ENCODE results near the gene WDR44.

The WDR44 gene

DNA sequence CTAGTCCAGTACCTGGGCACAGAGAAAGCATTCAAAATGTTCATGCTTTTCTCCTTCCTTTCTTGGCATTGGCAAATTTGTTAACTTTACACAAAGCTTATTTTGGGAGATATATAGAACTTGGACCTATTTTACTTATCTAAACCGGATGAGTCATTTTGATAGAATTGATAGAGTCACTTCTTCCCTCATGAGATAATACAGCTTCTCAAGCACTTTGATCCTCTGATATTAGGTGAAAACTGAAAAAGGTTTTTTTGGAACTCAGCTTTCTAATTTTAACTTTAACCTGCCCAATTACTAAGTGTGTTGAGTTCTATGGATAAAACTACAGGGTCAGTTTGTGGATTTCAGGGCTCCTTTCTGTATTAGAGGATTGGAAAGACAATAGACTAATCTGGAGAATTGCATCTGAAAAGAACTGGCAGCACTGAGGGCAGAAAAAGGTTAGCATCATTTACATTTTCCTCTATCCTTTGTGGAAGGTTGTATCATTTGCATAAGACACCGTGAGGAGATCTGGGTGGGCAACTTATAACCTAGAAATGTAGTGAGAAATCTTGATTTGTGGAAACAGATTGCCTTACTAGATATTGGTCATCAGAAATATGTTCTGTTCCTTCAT lies 2.4 kb downstream of the WDR44 start:
- H3K4me1 Mint-ChIP-seq, result peaks cover 40% of the 10 kb centered on the region
- peak overlapping the region; percentile 100 for H3K4me3 Mint-ChIP-seq
- peaks cover 11% of the 10 kb centered on the region for H3K36me3 Mint-ChIP-seq (ENCODE audit: insufficient read depth)
- H3K27ac Mint-ChIP-seq (ENCODE audit: low read depth), result no peak overlapping the region
- no peaks in the 10 kb centered on the region for H3K9me3 Mint-ChIP-seq
- H3K27me3 Mint-ChIP-seq, result no peaks in the 10 kb centered on the region
- DNase-seq (ENCODE audit: low spot score in 2 of 2) (no peak), ATAC-seq (replicated peaks; ENCODE audit: extremely low read depth, poor library complexity, severe bottlenecking) (no peak)

DNA sequence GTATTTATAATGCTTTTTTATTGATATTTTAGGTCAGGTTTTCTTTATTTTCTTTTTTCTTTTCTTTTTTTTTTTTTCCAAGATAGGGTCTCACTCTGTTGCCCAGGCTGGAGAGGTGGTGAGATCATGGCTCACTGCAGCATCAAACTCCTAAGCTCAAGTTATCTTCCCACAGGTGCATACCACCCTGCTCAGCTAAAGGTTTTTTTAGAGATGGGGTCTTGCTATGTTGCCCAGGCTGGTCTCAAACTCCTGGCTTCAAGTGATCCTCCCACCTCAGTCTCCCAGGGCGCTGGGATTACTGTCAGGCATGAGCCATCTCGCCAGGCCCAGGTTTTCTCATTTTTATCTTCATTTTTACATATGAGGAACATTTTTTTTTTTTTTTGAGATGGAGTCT lies 3.3 kb downstream of the WDR44 start:
- peak overlapping the region; percentile 100 for H3K4me3 Mint-ChIP-seq
- DNase-seq (ENCODE audit: low spot score in 2 of 2) (no peak), ATAC-seq (replicated peaks; ENCODE audit: extremely low read depth, poor library complexity, severe bottlenecking) (no peak)
- no peak overlapping the region for H3K27ac Mint-ChIP-seq (ENCODE audit: low read depth)
- H3K36me3 Mint-ChIP-seq (ENCODE audit: insufficient read depth), result peaks cover 11% of the 10 kb centered on the region
- H3K27me3 Mint-ChIP-seq, result no peaks in the 10 kb centered on the region
- no peaks in the 10 kb centered on the region for H3K9me3 Mint-ChIP-seq
- peaks cover 41% of the 10 kb centered on the region for H3K4me1 Mint-ChIP-seq

GRCh38 chrX:118350221-118350620 lies 4.3 kb downstream of the WDR44 start:
- no peaks in the 10 kb centered on the region for H3K27me3 Mint-ChIP-seq
- H3K4me1 Mint-ChIP-seq, result peaks cover 48% of the 10 kb centered on the region
- ATAC-seq (replicated peaks; ENCODE audit: extremely low read depth, poor library complexity, severe bottlenecking) (no peak), DNase-seq (ENCODE audit: low spot score in 2 of 2) (no peak)
- H3K36me3 Mint-ChIP-seq (ENCODE audit: insufficient read depth), result peaks cover 11% of the 10 kb centered on the region
- H3K4me3 Mint-ChIP-seq, result no peak overlapping the region
- peak overlapping the region; percentile 32 for H3K27ac Mint-ChIP-seq (ENCODE audit: low read depth)
- H3K9me3 Mint-ChIP-seq, result no peaks in the 10 kb centered on the region

- H3K36me3 Mint-ChIP-seq (ENCODE audit: insufficient read depth), result peaks cover 10% of the 10 kb centered on the region
- H3K4me3 Mint-ChIP-seq, result no peak overlapping the region
- ATAC-seq (replicated peaks; ENCODE audit: extremely low read depth, poor library complexity, severe bottlenecking) (no peak), DNase-seq (ENCODE audit: low spot score in 2 of 2) (no peak)
- H3K9me3 Mint-ChIP-seq, result no peaks in the 10 kb centered on the region
- H3K4me1 Mint-ChIP-seq, result peaks cover 53% of the 10 kb centered on the region
- peak overlapping the region; percentile 32 for H3K27ac Mint-ChIP-seq (ENCODE audit: low read depth)
- no peaks in the 10 kb centered on the region for H3K27me3 Mint-ChIP-seq
Observed at GRCh38 chrX:118350706-118351105, 4.8 kb downstream of the WDR44 start.

DNA sequence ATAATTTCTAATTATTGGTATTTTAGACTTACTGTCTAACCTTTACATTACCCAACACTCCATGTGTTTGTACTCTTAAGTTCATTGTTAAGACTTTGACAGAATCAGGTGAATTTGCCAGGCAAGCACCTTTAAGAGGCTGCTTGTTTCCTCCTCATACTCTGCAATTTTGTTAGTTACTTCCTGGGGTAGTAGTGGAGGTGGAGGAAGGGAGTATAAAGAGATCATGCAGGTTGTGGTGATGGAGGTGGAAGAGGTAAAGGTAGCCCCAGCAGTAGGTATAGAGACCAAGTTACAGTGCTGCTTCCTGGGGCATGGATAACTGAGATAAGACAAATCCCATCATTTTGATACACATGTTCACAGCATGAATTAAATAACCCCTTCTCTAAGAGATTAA lies 6.7 kb downstream of the WDR44 start:
- Mint-ChIP-seq H3K4me3 (no peak overlapping the region), H3K9me3 (no peaks in the 10 kb centered on the region), H3K4me1 (peaks cover 44% of the 10 kb centered on the region), H3K27me3 (no peaks in the 10 kb centered on the region), H3K27ac (ENCODE audit: low read depth) (peak overlapping the region; percentile 76), H3K36me3 (ENCODE audit: insufficient read depth) (peaks cover 2% of the 10 kb centered on the region)
- ATAC-seq (replicated peaks; ENCODE audit: extremely low read depth, poor library complexity, severe bottlenecking) (peak; percentile 29), DNase-seq (ENCODE audit: low spot score in 2 of 2) (no peak)

- H3K36me3 Mint-ChIP-seq (ENCODE audit: insufficient read depth), result peaks cover 2% of the 10 kb centered on the region
- no peaks in the 10 kb centered on the region for H3K9me3 Mint-ChIP-seq
- no peak for DNase-seq (ENCODE audit: low spot score in 2 of 2)
- H3K27ac Mint-ChIP-seq (ENCODE audit: low read depth), result peak overlapping the region; percentile 76
- H3K4me3 Mint-ChIP-seq, result no peak overlapping the region
- peak; percentile 63 for ATAC-seq (replicated peaks; ENCODE audit: extremely low read depth, poor library complexity, severe bottlenecking)
- H3K27me3 Mint-ChIP-seq, result no peaks in the 10 kb centered on the region
- H3K4me1 Mint-ChIP-seq, result peaks cover 38% of the 10 kb centered on the region
Observed at GRCh38 chrX:118353081-118353850, 7.4 kb downstream of the WDR44 start.

DNA sequence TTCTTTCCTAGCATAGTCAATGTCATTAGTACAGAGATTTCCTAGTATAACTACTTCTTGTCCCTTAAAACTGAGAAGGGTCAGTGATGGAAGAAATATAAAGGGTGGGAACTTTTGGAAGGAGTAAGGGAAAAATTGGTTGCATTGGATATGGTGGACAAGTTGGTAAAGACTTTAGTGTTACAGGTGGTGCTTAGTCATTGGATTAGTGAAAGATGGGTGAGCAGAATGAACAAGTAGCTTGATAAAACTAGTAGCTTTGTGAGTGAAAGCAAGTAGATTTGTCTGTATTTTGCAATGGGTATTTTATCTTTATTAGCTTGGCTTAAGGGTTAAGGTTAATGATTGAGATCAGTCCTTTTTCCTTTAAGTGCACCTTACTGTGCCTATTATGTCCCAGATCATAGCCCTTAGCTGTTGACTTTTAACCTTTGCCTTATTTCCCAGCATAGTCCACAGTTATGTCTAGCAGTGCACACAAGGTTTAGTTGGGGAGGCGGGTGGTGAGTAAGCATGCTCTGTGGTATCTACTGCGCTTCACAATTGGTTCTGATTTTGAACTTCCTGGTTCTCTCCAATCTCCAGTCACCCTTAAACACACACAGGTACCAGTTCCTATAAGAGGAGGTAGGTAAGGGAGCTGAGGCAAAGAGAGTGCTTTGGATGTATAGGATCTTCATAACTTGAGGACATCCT lies 9.5 kb downstream of the WDR44 start:
- ATAC-seq (replicated peaks; ENCODE audit: extremely low read depth, poor library complexity, severe bottlenecking) (no peak), DNase-seq (ENCODE audit: low spot score in 2 of 2) (no peak)
- Mint-ChIP-seq H3K27ac (ENCODE audit: low read depth) (no peak overlapping the region), H3K4me1 (peaks cover 27% of the 10 kb centered on the region), H3K4me3 (no peak overlapping the region), H3K9me3 (no peaks in the 10 kb centered on the region), H3K36me3 (ENCODE audit: insufficient read depth) (peaks cover 4% of the 10 kb centered on the region), H3K27me3 (no peaks in the 10 kb centered on the region)

GRCh38 chrX:118356154-118356701 lies 10.3 kb downstream of the WDR44 start:
- Mint-ChIP-seq H3K27ac (ENCODE audit: low read depth) (no peak overlapping the region), H3K27me3 (no peaks in the 10 kb centered on the region), H3K36me3 (ENCODE audit: insufficient read depth) (peaks cover 4% of the 10 kb centered on the region), H3K4me1 (peaks cover 24% of the 10 kb centered on the region), H3K9me3 (no peaks in the 10 kb centered on the region), H3K4me3 (no peak overlapping the region)
- no peak for ATAC-seq (replicated peaks; ENCODE audit: extremely low read depth, poor library complexity, severe bottlenecking)
- no peak for DNase-seq (ENCODE audit: low spot score in 2 of 2)

- Mint-ChIP-seq H3K4me3 (no peak overlapping the region), H3K27me3 (no peaks in the 10 kb centered on the region), H3K36me3 (ENCODE audit: insufficient read depth) (peaks cover 4% of the 10 kb centered on the region), H3K9me3 (no peaks in the 10 kb centered on the region), H3K27ac (ENCODE audit: low read depth) (no peak overlapping the region), H3K4me1 (peaks cover 13% of the 10 kb centered on the region)
- no peak for DNase-seq (ENCODE audit: low spot score in 2 of 2)
- no peak for ATAC-seq (replicated peaks; ENCODE audit: extremely low read depth, poor library complexity, severe bottlenecking)
Observed at GRCh38 chrX:118360429-118361125, 14.7 kb downstream of the WDR44 start.

DNA sequence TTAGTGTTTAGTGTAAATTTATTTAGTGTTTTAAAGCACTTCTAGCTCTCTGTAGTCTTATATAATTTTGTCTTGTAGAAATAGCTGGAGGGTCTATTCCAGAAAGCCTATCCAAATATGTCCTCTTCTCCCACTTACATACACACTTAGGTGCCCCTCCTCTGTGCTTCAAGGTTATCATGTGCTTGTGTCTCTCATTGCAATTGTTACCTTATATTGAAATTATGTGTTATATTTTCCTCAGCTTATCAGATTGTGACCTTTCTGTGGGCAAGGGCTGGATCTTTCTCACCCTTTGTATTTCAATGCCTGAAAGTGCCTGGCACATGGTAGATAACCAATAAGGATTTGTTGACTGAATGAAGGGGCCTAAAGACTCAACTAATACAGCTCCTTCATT lies 18.4 kb downstream of the WDR44 start:
- H3K9me3 Mint-ChIP-seq, result no peaks in the 10 kb centered on the region
- DNase-seq (ENCODE audit: low spot score in 2 of 2) (no peak), ATAC-seq (replicated peaks; ENCODE audit: extremely low read depth, poor library complexity, severe bottlenecking) (no peak)
- no peaks in the 10 kb centered on the region for H3K27me3 Mint-ChIP-seq
- peak overlapping the region; percentile 49 for H3K27ac Mint-ChIP-seq (ENCODE audit: low read depth)
- H3K36me3 Mint-ChIP-seq (ENCODE audit: insufficient read depth), result peaks cover 6% of the 10 kb centered on the region
- peaks cover 11% of the 10 kb centered on the region for H3K4me1 Mint-ChIP-seq
- H3K4me3 Mint-ChIP-seq, result no peak overlapping the region

GRCh38 chrX:118367338-118367737 lies 21.4 kb downstream of the WDR44 start:
- peaks cover 11% of the 10 kb centered on the region for H3K4me1 Mint-ChIP-seq

GRCh38 chrX:118368398-118368797 lies 22.5 kb downstream of the WDR44 start:
- peaks cover 6% of the 10 kb centered on the region for H3K36me3 Mint-ChIP-seq (ENCODE audit: insufficient read depth)
- no peak overlapping the region for H3K27ac Mint-ChIP-seq (ENCODE audit: low read depth)
- no peak for ATAC-seq (replicated peaks; ENCODE audit: extremely low read depth, poor library complexity, severe bottlenecking)
- peaks cover 11% of the 10 kb centered on the region for H3K4me1 Mint-ChIP-seq
- no peaks in the 10 kb centered on the region for H3K27me3 Mint-ChIP-seq
- no peak for DNase-seq (ENCODE audit: low spot score in 2 of 2)
- H3K4me3 Mint-ChIP-seq, result no peak overlapping the region
- H3K9me3 Mint-ChIP-seq, result no peaks in the 10 kb centered on the region

More at GRCh38 chrX:118367338-118367737, 21.4 kb downstream of the WDR44 start:
- no peak overlapping the region for H3K4me3 Mint-ChIP-seq
- H3K27ac Mint-ChIP-seq (ENCODE audit: low read depth), result no peak overlapping the region
- peaks cover 8% of the 10 kb centered on the region for H3K36me3 Mint-ChIP-seq (ENCODE audit: insufficient read depth)
- ATAC-seq (replicated peaks; ENCODE audit: extremely low read depth, poor library complexity, severe bottlenecking) (no peak), DNase-seq (ENCODE audit: low spot score in 2 of 2) (no peak)
- no peaks in the 10 kb centered on the region for H3K9me3 Mint-ChIP-seq
- no peaks in the 10 kb centered on the region for H3K27me3 Mint-ChIP-seq

All from central memory CD8-positive, alpha-beta T cell (primary cell).